Lower leg skin (tissue), 4 donors: ENCODE results near the gene PSMA4. TPM values are rescaled to one million over a fixed set of nuclear protein-coding genes. Genes with fewer than 3 reads are reported as not detected.
A peak's percentile ranks its signal among the peaks of the same experiment; 100 is the strongest.

Experiments used
- DNase-seq, 2 donors: peaks; one replicate each; pipeline ENCODE4 v3.0.0-alpha.2; 2019; ENCODE audit warnings: low spot score in 2 of 2
- H3K4me3 ChIP-seq: fragments of 200-600 bp; sonication (generic); 2 replicates; pipeline ENCODE4 v1.5.1; 2017; ENCODE audit warnings: mild to moderate bottlenecking, low read depth; ENCODE audit not compliant: poor library complexity, severe bottlenecking
- POLR2A ChIP-seq, 2 donors: fragments of 450-650 bp; IDR thresholded peaks; one replicate each; pipeline ENCODE4 v1.6.1; 2016 to 2017; ENCODE audit warnings: antibody characterized with exemption in 2 of 2, mild to moderate bottlenecking in 1 of 2, moderate library complexity in 1 of 2
- WGBS, 2 donors: methylation state at CpG; one replicate each; pipeline ENCODE4 v1.1.5; 2018; 5-methylcytosine and 5-hydroxymethylcytosine counted together
- intact Hi-C: fragments of 100-400 bp; cut with DNase I; formaldehyde crosslinking; loops from one replicate; pipeline ENCODE4 v1.15.0; 2023; ENCODE audit warnings: low total_unique reads
- total RNA-seq, 4 donors: library from RNA; depleted of rRNA; stranded (reverse); fragments of >200 nt; gene quantifications; one replicate each; pipeline ENCODE4 v1.1.0, GENCODE V29; 2016
- TF ChIP-seq, protein P1 (sequence below), 3 donors: fragments of 450-650 bp; IDR thresholded peaks; one replicate each; pipeline ENCODE4 v1.5.1; 2016; ENCODE audit warnings: antibody characterized with exemption in 3 of 3, mild to moderate bottlenecking in 3 of 3, moderate library complexity in 2 of 3

Gene PSMA4
- 100 to 1,000 TPM in 2 of 4 donors, 10 to 100 TPM in 2; 59.0 to 143 (median 101) TPM for total RNA-seq

DNA sequence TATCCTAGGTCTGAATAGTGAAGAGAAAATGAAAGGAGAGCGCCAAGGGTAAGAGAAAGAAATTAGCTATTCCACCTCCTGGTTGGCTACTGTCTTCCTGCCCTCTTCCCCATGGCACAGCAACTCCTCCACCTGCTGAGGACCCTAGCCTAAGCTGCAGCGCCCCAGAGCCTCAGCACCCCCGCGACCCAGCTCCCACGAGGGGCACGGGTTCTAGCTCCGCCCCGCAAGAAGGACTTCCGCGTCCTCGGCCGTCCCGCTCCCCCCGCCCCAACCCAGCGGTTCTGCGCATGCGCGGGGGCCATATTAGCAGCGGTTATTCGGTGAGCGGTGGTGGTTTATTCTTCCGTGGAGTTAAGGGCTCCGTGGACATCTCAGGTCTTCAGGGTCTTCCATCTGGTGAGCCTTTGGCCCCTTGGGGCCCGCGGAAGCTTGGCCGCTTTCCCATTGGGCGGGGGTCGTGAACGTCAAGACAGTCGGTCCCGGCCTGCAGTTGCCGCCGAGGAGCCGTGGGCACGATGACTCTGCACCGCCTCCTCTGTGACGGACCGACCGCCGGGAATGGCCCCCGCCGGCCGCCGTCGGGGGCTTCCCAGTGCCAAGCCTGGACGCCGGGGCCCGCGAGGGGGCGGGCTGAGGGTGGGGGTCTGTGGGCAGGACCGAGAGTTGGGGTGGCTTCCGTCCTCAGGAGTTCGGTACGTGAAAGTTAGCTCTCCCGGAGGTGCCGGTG, at the start of gene PSMA4:
Gene PSMA4 (plus strand): TSS at position 304 of the 730 bp plus-strand sequence. CDS start 1,484 bp downstream, outside the sequence.
- H3K4me3 ChIP-seq = peak within 1 kb of the TSS; percentile 72
- DNase-seq = peak; percentile 91 to 99
- TF ChIP-seq, protein P1, sequence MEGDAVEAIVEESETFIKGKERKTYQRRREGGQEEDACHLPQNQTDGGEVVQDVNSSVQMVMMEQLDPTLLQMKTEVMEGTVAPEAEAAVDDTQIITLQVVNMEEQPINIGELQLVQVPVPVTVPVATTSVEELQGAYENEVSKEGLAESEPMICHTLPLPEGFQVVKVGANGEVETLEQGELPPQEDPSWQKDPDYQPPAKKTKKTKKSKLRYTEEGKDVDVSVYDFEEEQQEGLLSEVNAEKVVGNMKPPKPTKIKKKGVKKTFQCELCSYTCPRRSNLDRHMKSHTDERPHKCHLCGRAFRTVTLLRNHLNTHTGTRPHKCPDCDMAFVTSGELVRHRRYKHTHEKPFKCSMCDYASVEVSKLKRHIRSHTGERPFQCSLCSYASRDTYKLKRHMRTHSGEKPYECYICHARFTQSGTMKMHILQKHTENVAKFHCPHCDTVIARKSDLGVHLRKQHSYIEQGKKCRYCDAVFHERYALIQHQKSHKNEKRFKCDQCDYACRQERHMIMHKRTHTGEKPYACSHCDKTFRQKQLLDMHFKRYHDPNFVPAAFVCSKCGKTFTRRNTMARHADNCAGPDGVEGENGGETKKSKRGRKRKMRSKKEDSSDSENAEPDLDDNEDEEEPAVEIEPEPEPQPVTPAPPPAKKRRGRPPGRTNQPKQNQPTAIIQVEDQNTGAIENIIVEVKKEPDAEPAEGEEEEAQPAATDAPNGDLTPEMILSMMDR (IDR thresholded peaks at IDR 0.05) = no peak
- TF ChIP-seq POLR2A (IDR thresholded peaks at IDR 0.05) = peak in 1 of 2 donors; percentile 75
- 0 to 1% methylated on average over 27 to 46 of the region's 56 CpGs for WGBS, 2 donors
- intact Hi-C loops = no loop called here

DNA sequence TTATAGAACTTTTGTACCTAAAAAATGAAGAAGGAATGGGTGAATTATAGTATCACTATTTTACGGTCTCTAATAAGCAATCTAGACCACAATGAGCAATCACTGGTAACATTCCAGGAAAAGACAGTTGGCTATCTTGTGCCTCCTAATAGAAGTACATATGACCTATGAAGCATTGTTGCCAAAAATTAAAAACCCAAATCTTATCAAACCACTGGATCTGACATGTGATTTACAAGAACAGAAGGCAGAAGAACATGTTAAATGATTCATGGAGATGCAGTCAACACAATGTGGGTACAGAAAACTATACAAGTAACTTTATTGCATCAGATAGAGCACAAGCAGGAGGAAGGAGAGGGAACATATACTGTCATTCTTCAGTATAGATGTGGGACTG, 47.4 kb upstream of the PSMA4 start:
- WGBS, 2 donors = 47 to 68% methylated on average over 1 of the region's 1 CpG
- intact Hi-C loops = no loop called here
- H3K4me3 ChIP-seq = no peak overlapping the region
- TF ChIP-seq POLR2A (IDR thresholded peaks at IDR 0.05) = no peak
- TF ChIP-seq, protein P1 (IDR thresholded peaks at IDR 0.05) = no peak
- DNase-seq = no peak

DNA sequence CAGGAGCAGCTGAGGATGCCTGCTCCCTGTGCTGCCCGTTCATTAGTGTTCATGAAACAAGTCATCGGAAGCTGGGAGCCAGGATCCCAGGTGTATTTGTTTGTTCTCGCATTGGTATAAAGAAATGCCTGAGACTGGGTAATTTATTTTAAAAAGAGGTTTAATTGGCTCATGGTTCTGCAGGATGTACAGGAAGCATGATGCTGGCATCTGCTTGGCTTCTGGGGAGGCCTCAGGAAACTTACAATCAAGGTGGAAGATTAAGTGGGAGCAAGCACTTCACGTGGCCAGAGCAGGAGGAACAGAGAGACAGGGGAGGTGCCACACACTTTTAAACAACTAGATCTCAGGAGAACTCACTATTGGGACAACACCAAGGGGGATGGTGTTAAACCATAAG, 38.4 kb upstream of the PSMA4 start:
- no peak for DNase-seq
- H3K4me3 ChIP-seq = no peak overlapping the region
- intact Hi-C loops = no loop called here
- TF ChIP-seq, protein P1 (IDR thresholded peaks at IDR 0.05) = no peak
- TF ChIP-seq POLR2A (IDR thresholded peaks at IDR 0.05) = no peak
- WGBS, 2 donors = 70 to 97% methylated on average over 4 of the region's 4 CpGs

DNA sequence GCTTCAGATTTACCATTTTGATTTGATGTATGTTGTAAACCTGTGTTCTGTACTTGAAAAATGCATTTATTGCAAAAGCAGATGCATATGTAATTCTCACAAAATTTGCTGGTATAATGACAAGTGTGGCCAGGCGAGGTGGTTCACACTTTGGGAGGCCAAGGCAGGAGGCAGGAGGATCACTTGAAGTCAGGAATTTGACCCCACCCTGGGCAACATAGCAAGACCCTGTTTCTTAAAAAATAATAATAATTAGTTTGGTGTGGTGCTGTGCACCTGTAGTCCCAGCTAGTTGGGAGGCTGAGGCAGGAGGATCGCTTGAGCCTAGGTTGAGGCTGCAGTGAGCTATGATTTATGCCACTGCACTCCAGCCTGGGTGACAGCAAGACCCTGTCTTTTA, 37.6 kb upstream of the PSMA4 start:
- H3K4me3 ChIP-seq = no peak overlapping the region
- DNase-seq = no peak
- TF ChIP-seq POLR2A (IDR thresholded peaks at IDR 0.05) = no peak
- TF ChIP-seq, protein P1 (IDR thresholded peaks at IDR 0.05) = no peak
- intact Hi-C loops = no loop called here
- 93 to 98% methylated on average over 2 of the region's 2 CpGs for WGBS, 2 donors

DNA sequence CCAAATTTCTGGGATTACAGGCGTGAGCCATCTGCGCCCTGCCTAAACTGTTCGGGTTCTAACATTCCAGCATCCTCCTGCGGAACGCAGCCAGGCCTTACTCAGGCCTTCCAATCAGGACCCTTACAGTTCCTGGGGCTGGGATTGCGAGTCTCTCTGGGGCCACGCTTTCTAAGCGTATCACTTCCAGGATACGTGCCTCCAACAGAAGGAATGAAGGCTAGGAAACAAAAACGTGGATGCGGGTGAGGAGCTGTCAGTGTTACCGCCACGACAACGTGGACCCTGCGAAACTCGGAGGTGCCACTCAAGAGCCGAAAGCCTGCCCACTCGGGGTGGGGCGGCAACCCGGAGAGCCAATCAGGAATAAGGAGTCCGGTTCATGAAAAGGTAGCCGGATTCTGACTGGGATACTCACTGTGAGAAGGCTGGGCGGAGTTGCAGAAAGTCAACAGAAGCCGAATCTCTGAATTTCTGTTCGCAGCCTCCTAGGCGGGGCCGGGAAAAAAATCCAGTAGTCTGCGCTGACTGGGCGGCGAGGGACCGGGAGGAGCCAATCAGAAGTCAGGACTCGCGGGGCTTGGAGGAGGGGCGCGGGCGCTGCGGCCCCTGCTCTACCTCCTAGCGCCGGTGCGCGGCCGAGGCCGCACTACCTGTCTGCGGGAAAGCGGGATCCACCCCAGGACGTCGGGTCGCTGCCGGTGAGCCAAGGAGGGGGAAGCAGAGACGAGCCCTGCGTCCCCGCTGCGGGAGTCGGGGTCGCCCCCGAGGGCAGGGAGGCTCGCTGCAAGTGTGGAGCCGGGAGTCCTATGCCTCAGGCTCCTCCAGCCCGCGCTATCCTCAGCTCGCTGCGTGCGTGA, 33.0 kb upstream of the PSMA4 start, which contains the start of gene HYKK:
Gene HYKK (plus strand): TSS at position 607 of the 860 bp plus-strand sequence. CDS start 5,512 bp downstream, outside the sequence.
- 1% methylated on average over 42 to 62 of the region's 63 CpGs for WGBS, 2 donors
- intact Hi-C loops = no loop called here
- DNase-seq = peak; percentile 93 to 97
- TF ChIP-seq, protein P1 (IDR thresholded peaks at IDR 0.05) = no peak
- no peak for TF ChIP-seq POLR2A (IDR thresholded peaks at IDR 0.05)
- H3K4me3 ChIP-seq = peak within 1 kb of the TSS; percentile 60
